ENCODE data around the gene ZCCHC9. TPM values are rescaled to one million over a fixed set of nuclear protein-coding genes. Genes with fewer than 3 reads are reported as not detected.
"Not testable (repeated sequence)": the region's sequence is repeated elsewhere in the genome, so short reads cannot be mapped to it uniquely, and the experiment has no call there.

The ZCCHC9 gene
- 10 to 100 TPM in 11 of 12 donors, not detected in 1; 22.4 to 46.5 (median 32.4) TPM for polyA plus RNA-seq (ENCODE audit: insufficient read length in 12 of 12)
- long read RNA-seq, donor 1, full-length matches to known transcripts, result 16 of 34 reads
- long read RNA-seq, donor 1, partial matches to known transcripts, result 18 of 34 reads
- long read RNA-seq, donor 1, other reads (novel, unspliced or antisense), result 0 of 34 reads
- long read RNA-seq, donor 2, full-length matches to known transcripts, result 13 of 23 reads
- long read RNA-seq, donor 2, partial matches to known transcripts, result 10 of 23 reads
- long read RNA-seq, donor 2, other reads (novel, unspliced or antisense), result 0 of 23 reads
- long read RNA-seq, donor 3, full-length matches to known transcripts, result 4 of 4 reads
- long read RNA-seq, donor 3, partial matches to known transcripts, result 0 of 4 reads
- long read RNA-seq, donor 3, other reads (novel, unspliced or antisense), result 0 of 4 reads
- long read RNA-seq, donor 4, partial matches to known transcripts, result 0 of 7 reads
- long read RNA-seq, donor 4, other reads (novel, unspliced or antisense), result 0 of 7 reads
- long read RNA-seq, donor 5, full-length matches to known transcripts, result 10 of 10 reads
- long read RNA-seq, donor 5, partial matches to known transcripts, result 0 of 10 reads
- long read RNA-seq, donor 5, other reads (novel, unspliced or antisense), result 0 of 10 reads
- long read RNA-seq, donor 6, full-length matches to known transcripts, result 11 of 22 reads
- long read RNA-seq, donor 6, partial matches to known transcripts, result 11 of 22 reads
- long read RNA-seq, donor 6, other reads (novel, unspliced or antisense), result 0 of 22 reads
- long read RNA-seq, donor 7, full-length matches to known transcripts, result 5 of 5 reads
- long read RNA-seq, donor 7, partial matches to known transcripts, result 0 of 5 reads
- long read RNA-seq, donor 7, other reads (novel, unspliced or antisense), result 0 of 5 reads
- long read RNA-seq, donor 8, full-length matches to known transcripts, result 15 of 15 reads
- long read RNA-seq, donor 8, partial matches to known transcripts, result 0 of 15 reads
- long read RNA-seq, donor 8, other reads (novel, unspliced or antisense), result 0 of 15 reads
- long read RNA-seq, donor 9, partial matches to known transcripts, result 6 of 9 reads
- long read RNA-seq, donor 9, other reads (novel, unspliced or antisense), result 0 of 9 reads
- long read RNA-seq, donor 10, partial matches to known transcripts, result 0 of 11 reads
- long read RNA-seq, donor 10, other reads (novel, unspliced or antisense), result 0 of 11 reads
- long read RNA-seq, donor 11, full-length matches to known transcripts, result 16 of 16 reads
- long read RNA-seq, donor 11, partial matches to known transcripts, result 0 of 16 reads
- long read RNA-seq, donor 11, other reads (novel, unspliced or antisense), result 0 of 16 reads

GRCh38 chr5:81301271-81302015 lies at the start of gene ZCCHC9:
Gene ZCCHC9, plus strand, starts transcription at chr5:81301587. Its CDS starts 3,171 bp downstream, at chr5:81304758.
- DNase-seq, result peak; percentile 96

GRCh38 chr5:81251922-81252321 lies 49.5 kb upstream of the ZCCHC9 start:
- DNase-seq, result no peak

- no peak for DNase-seq
Observed at GRCh38 chr5:81252904-81253303, 48.5 kb upstream of the ZCCHC9 start.

GRCh38 chr5:81253875-81254274 lies 47.5 kb upstream of the ZCCHC9 start:
- no peak for DNase-seq

- no peak for DNase-seq
Observed at GRCh38 chr5:81254886-81255559, 46.4 kb upstream of the ZCCHC9 start.

GRCh38 chr5:81256766-81257165 lies 44.6 kb upstream of the ZCCHC9 start:
- DNase-seq, result no peak

- DNase-seq, result not testable (repeated sequence)
Observed at GRCh38 chr5:81262796-81263195, 38.6 kb upstream of the ZCCHC9 start.

GRCh38 chr5:81265101-81265500 lies 36.3 kb upstream of the ZCCHC9 start:
- no peak for DNase-seq

GRCh38 chr5:81268521-81269196 lies 32.7 kb upstream of the ZCCHC9 start:
- DNase-seq, result no peak

- no peak for DNase-seq
Observed at GRCh38 chr5:81269751-81270393, 31.5 kb upstream of the ZCCHC9 start.

- DNase-seq, result not testable (repeated sequence)
Observed at GRCh38 chr5:81270394-81271027, 30.9 kb upstream of the ZCCHC9 start.

- no peak for DNase-seq
Observed at GRCh38 chr5:81283976-81284375, 17.4 kb upstream of the ZCCHC9 start.

- no peak for DNase-seq
Observed at GRCh38 chr5:81286059-81286617, 15.2 kb upstream of the ZCCHC9 start.

- DNase-seq, result no peak
Observed at GRCh38 chr5:81288021-81288433, 13.4 kb upstream of the ZCCHC9 start.

- DNase-seq, result no peak
Observed at GRCh38 chr5:81290146-81290545, 11.2 kb upstream of the ZCCHC9 start.

- DNase-seq, result no peak
Observed at GRCh38 chr5:81292130-81292529, 9.3 kb upstream of the ZCCHC9 start.

- not testable (repeated sequence) for DNase-seq
Observed at GRCh38 chr5:81294021-81294420, 7.4 kb upstream of the ZCCHC9 start.

- no peak for DNase-seq
Observed at GRCh38 chr5:81297531-81297930, 3.9 kb upstream of the ZCCHC9 start.

Data from muscle of arm (tissue), 14 donors.